HG03039 (cell line): Measurements from ENCODE around the gene NTMT1.

Source experiments
- ATAC-seq: cut with Tn5 transposase; IDR thresholded peaks from one replicate; pipeline ENCODE4 v1.9.1; 2021; ENCODE audit warnings: mild to moderate bottlenecking, moderate library complexity; ENCODE audit not compliant: unreplicated experiment

The NTMT1 gene

GRCh38 chr9:129613520-129614175 lies 12.3 kb upstream of the NTMT1 start:
- ATAC-seq = no peak

GRCh38 chr9:129614932-129615331 lies 11.0 kb upstream of the NTMT1 start:
- no peak for ATAC-seq

GRCh38 chr9:129615407-129616285 lies 10.3 kb upstream of the NTMT1 start:
- ATAC-seq = no peak

DNA sequence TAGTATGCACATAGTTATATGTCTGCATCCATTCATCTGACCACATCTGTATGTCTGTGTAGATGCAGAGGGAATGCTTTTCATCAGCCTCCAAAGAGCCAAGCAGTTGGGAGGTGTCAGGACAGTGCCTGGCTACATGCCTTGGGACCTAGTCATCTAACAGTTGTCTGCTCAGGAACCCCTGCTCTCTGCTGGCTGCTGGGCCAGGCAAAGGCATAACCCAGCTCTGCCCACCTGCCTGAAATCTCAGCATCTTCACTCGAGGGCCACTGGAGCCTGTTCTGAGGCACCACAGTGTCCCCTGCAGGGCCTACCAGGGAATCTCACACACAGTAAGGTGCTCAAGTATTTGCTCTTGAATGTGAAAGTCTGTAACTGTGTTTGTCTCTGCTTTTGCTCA lies 8.8 kb upstream of the NTMT1 start:
- ATAC-seq = no peak

- ATAC-seq = no peak
Observed at GRCh38 chr9:129619787-129620668, 5.9 kb upstream of the NTMT1 start.

DNA sequence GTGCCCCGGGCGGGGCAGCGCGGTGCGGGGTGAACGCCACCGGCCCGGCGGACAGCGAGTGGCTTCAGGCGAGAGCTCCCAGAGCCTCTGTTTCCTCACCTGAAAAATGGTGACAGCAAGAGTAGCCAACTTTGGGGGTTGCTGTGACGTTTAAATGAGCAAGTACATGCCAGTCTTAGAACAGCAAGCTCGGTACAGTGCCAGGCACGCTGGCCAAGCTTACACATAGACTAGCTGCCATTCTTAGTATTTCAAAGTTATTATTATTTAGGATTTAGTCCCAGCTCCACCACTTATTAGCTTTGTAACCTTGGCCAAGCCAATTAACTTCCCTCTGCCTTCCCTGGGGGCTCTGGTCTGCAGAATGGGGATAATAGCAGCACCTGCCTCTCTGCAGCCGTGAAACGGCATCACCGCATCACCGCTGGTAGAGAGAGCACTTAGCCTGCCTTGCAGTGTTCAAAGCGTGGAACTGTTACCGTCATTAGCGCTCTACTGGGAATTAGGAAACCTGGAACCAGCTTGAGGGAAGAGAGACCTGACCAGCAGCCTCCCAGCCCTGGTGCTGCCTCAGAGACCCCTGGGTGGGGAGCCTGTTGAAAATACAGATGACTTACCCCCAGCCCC lies 5.2 kb upstream of the NTMT1 start, which contains the start of gene C9orf50:
Gene C9orf50, minus strand, starts transcription at position 433 of the 627 bp plus-strand sequence. CDS start 527 bp downstream, outside the sequence.
- no peak for ATAC-seq

DNA sequence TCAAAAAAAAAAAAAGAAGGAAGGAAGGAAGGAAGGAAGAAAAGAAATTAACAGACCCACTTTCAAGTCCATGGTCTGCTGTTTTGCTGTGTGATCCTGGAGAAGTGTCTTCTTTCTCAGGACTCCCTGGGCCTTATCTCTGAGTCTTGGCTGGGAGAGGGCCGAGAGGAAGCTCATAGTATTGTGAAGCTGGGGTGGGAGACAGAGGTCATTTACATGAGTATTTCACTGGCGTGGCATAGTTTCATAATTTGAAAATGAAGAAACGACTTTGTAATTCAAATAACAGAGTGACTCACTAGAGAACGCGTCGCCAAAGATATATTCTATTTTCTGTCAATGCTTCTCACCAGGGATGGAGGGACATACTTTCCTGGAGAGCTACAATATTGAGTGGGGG lies 2.6 kb upstream of the NTMT1 start:
- no peak for ATAC-seq

GRCh38 chr9:129624168-129624759 lies 1.7 kb upstream of the NTMT1 start:
- no peak for ATAC-seq

GRCh38 chr9:129624947-129625346 lies 1.0 kb upstream of the NTMT1 start:
- ATAC-seq = no peak

DNA sequence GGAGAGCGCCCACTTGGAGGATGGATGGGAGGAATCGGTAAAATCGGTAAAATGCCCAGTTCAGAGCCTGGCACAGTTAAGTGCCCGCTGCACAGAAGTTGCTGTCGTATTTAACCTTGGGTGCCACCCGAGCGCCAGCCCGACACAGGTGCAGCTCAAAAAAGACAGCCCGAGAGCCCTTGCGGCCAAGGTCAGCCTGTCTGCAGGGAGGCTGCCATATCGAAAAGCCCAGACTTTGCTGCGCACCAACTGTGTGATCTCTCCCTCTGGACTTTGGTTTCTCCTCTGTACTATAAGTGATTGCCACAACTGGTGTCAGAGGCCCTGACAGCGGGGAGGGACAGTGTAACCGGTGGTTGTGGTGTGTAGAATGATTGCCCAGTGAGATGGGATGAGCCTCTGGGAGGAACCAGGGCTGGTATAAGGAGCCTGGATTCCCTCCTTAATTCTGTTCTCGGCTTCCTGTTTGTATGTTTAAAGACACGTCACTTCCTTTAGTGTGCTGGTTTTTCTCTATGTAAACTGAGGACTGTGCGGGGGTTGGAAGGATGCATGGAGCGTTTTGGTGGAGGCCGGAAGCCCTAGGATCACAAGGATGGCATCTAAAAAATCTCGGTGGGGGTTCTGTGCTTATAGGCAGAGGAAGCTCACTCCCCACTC lies 792 bp downstream of the NTMT1 start:
- ATAC-seq = peak; percentile 5

- no peak for ATAC-seq
Observed at GRCh38 chr9:129627556-129628440, 1.8 kb downstream of the NTMT1 start.

- ATAC-seq = no peak
Observed at GRCh38 chr9:129628709-129629108, 2.7 kb downstream of the NTMT1 start.

- no peak for ATAC-seq
Observed at GRCh38 chr9:129629251-129629820, 3.4 kb downstream of the NTMT1 start.

DNA sequence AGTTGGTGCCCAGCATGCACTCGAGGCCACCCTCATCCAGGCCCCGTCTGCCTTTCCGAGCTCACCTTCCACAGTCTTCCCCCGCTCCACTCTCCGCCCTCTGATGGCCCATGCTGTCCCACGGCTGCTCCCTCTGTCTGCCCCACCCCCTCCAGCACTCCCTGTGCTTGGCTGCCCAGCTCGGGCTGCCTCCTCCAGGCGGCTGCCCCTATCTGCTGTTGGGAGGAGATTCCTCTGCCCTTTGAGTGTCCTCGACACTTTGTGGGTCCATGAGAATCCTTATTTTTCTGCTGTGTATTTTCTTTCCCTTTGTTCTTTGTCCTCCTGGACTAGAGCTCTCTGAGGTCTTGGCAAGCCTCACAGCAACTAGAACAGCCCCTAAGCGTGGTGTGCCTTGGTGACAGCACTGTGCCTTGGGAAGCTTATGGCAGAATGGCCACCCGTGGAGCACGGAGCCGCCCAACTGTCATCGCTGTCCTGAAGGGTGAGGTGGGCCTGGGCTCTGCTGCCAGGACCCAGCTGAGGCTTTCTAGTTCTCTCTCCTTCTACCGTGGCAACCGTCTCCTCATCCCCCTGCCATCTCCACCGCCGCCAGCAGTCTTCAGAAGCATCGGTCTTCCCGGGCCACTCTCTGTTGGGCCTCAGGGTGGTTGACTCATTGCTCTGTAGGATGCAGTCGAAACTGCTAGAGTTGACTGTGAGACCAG lies 5.2 kb downstream of the NTMT1 start:
- no peak for ATAC-seq

DNA sequence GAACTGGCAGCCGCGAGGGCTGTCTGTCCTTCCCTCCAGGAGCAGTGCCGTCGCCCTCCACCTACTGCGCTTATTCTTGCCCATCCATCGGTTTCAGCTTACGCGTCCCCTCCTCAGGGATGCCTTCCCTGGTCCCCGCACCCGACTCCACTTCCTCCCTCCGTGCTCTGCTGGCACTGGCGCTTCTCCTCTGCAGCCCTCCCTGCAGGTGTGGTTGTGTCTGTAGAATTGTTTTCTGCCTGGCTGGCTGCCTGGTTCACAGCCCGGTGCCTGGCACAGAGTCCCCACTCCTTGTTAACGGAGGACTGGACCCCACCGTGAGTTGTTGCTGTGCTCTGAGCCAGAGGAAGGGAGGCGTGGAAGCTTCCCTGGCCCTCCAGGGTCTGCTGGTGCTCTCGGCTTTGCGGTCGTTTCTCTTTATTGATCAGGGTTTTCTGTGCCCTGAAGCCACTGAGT lies 5.7 kb downstream of the NTMT1 start:
- no peak for ATAC-seq

GRCh38 chr9:129632460-129632859 lies 6.5 kb downstream of the NTMT1 start:
- no peak for ATAC-seq

DNA sequence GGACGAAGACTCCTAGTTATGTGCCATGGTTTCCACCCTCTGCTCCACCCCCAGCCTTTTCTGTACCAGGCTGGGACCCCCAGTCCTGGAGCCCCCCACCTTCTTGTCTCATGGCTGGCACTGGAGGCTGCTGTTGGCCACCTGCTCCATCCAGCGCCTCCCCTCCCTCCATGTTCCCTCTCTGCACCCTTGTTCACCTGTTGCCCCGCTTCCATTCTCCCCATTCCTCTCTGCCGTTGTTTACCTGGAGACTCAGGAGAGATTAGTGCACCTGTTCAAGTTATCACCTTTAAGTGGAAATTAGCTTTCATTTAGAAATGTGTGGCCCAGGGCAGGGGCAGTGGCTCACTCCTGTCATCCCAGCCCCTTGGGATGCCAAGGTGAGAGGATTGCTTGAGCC lies 7.2 kb downstream of the NTMT1 start:
- no peak for ATAC-seq

- no peak for ATAC-seq
Observed at GRCh38 chr9:129633848-129634247, 7.9 kb downstream of the NTMT1 start.
